Adrenal gland (tissue), 12 donors: ENCODE data around the gene GRIA1. TPM values are rescaled to one million over a fixed set of nuclear protein-coding genes. Genes with fewer than 3 reads are reported as not detected.
A peak's percentile ranks its signal among the peaks of the same experiment; 100 is the strongest.

Experiments used
- DNase-seq, 7 donors: peaks; one replicate each; pipeline ENCODE4 v3.0.0-alpha.2; 2019 to 2020
- H3K27ac ChIP-seq, 5 donors: fragments of 200-600 bp; sonication (generic) in 4 of 5; 1 replicate in 3 of 5; 2 replicates in 2 of 5; pipeline versions ENCODE4 v1.5.1 to v1.8.0; 2016 to 2020; ENCODE audit warnings: mild to moderate bottlenecking in 1 of 5
- H3K27me3 ChIP-seq: fragments of 200-600 bp; 2 replicates; pipeline ENCODE4 v1.8.0; 2021
- H3K36me3 ChIP-seq, 2 donors: fragments of 200-600 bp; replicated peaks in 1 of 2; 1 replicate in 1 of 2; 2 replicates in 1 of 2; pipeline versions ENCODE4 v1.5.1 to v1.8.0; 2018 to 2022
- H3K4me1 ChIP-seq, 2 donors: fragments of 200-600 bp; replicated peaks in 1 of 2; 1 replicate in 1 of 2; 2 replicates in 1 of 2; pipeline versions ENCODE4 v1.5.1 to v1.8.0; 2018 to 2021
- H3K4me3 ChIP-seq, 4 donors: fragments of 200-600 bp; sonication (generic) in 3 of 4; one replicate each; pipeline ENCODE4 v1.5.1; 2016 to 2018
- H3K9me3 ChIP-seq, 3 donors: fragments of 200-600 bp; sonication (generic) in 1 of 3; replicated peaks in 1 of 3; 1 replicate in 2 of 3; 2 replicates in 1 of 3; pipeline versions ENCODE4 v1.5.1 to v1.8.0; 2016 to 2021
- POLR2A ChIP-seq, 2 donors: fragments of 450-650 bp; IDR thresholded peaks; one replicate each; pipeline ENCODE4 v1.6.1; 2017; ENCODE audit warnings: antibody characterized with exemption in 2 of 2, mild to moderate bottlenecking in 2 of 2, moderate library complexity in 1 of 2
- WGBS, 4 donors: extraction: QIAGEN DNeasy Blood & Tissue Kit in 2 of 4; methylation state at CpG; one replicate each; pipeline versions ENCODE4 v1.1.5 to v1.1.7; 2013 to 2017; 5-methylcytosine and 5-hydroxymethylcytosine counted together
- intact Hi-C, 2 donors: fragments of 100-400 bp; cut with DNase I; formaldehyde crosslinking; loops; one replicate each; pipeline versions ENCODE4 v1.14.1 to v1.15.0; 2022 to 2023
- polyA plus RNA-seq, 3 donors: library from polyadenylated mRNA; stranded (reverse); fragments of 200-250 nt in 2 of 3; fragments of 350-450 nt in 1 of 3; fragmentation: Illumina TruSeq in 1 of 3; extraction: RNeasy Lipid Tissue Mini Kit (QIAGEN cat#74804) in 1 of 3; gene quantifications; one replicate each; pipeline ENCODE4 v1.2.3, GENCODE V29; 2013 to 2014
- total RNA-seq, 9 donors: library from RNA; depleted of rRNA in 4 of 9; stranded (reverse); fragments of >200 nt in 4 of 9; fragments of 120-200 nt in 1 of 9; fragmentation: NEBNext Ultra II Directional in 1 of 9; extraction: Animal tissue kit (Norgen Biotek cat#: 25700) in 1 of 9; gene quantifications; one replicate each; pipeline versions ENCODE4 v1.1.0 to v1.2.4, GENCODE V29; 2013 to 2023
- TF ChIP-seq, protein P1 (sequence below), 6 experiments: fragments of 450-650 bp in 4 of 6; fragments of 200-600 bp in 2 of 6; sonication (generic) in 1 of 6; IDR thresholded peaks; 1 replicate in 5 of 6; 2 replicates in 1 of 6; pipeline versions ENCODE4 v1.5.1 to v1.8.0; 2016 to 2021; ENCODE audit warnings: antibody characterized with exemption in 6 of 6, mild to moderate bottlenecking in 2 of 6, moderate library complexity in 1 of 6
- donor health status: healthy with polysubstance abuse.
- donor health status: Bipolar disorder and iron deficiency.
- donor health status: DM: yes; HTN: yes; CAD: no.
- donor health status: DM: no; HTN: no; CAD: no.
- donor health status: DM: no; HTN: no; CAD: no.
- donor health status: DM: yes; HTN: yes; CAD: no.

Gene GRIA1
- total and polyA plus RNA-seq, 12 donors = 0.12 to 2.3 (median 0.86) TPM

- no peaks in the 10 kb centered on the region for H3K27me3 ChIP-seq
- intact Hi-C loops = loop anchor here (5.0 to 10.0 kb wide), 3 partner anchors 220 to 473 kb away; no protein-coding TSS in a partner anchor
These were observed 1.4 kb downstream of the GRIA1 start for GRCh38 chr5:153491856-153492255.

GRCh38 chr5:153496835-153497234 lies 6.4 kb downstream of the GRIA1 start:
- H3K4me3 ChIP-seq = no peak overlapping the region
- 37 to 70% (median 56%) methylated on average over 1 of the region's 1 CpG for WGBS, 4 donors
- TF ChIP-seq, protein P1, sequence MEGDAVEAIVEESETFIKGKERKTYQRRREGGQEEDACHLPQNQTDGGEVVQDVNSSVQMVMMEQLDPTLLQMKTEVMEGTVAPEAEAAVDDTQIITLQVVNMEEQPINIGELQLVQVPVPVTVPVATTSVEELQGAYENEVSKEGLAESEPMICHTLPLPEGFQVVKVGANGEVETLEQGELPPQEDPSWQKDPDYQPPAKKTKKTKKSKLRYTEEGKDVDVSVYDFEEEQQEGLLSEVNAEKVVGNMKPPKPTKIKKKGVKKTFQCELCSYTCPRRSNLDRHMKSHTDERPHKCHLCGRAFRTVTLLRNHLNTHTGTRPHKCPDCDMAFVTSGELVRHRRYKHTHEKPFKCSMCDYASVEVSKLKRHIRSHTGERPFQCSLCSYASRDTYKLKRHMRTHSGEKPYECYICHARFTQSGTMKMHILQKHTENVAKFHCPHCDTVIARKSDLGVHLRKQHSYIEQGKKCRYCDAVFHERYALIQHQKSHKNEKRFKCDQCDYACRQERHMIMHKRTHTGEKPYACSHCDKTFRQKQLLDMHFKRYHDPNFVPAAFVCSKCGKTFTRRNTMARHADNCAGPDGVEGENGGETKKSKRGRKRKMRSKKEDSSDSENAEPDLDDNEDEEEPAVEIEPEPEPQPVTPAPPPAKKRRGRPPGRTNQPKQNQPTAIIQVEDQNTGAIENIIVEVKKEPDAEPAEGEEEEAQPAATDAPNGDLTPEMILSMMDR (IDR thresholded peaks at IDR 0.05) = peak; percentile 66 to 96 (median 80)
- TF ChIP-seq POLR2A (IDR thresholded peaks at IDR 0.05) = no peak
- intact Hi-C loops = loop anchor here (5.0 to 10.0 kb wide), 3 partner anchors 218 to 468 kb away; no protein-coding TSS in a partner anchor
- DNase-seq = peak in 3 of 7 donors; percentile 11 to 29 (median 16)
- H3K27me3 ChIP-seq = no peaks in the 10 kb centered on the region
- H3K27ac ChIP-seq = no peak overlapping the region
- H3K9me3 ChIP-seq = no peaks in the 10 kb centered on the region
- no peaks in the 10 kb centered on the region for H3K36me3 ChIP-seq
- no peaks in the 10 kb centered on the region for H3K4me1 ChIP-seq

More at GRCh38 chr5:153491856-153492255, 1.4 kb downstream of the GRIA1 start:
- Histone ChIP-seq H3K4me3 (no peak overlapping the region), H3K36me3 (no peaks in the 10 kb centered on the region), H3K27ac (no peak overlapping the region), H3K9me3 (no peaks in the 10 kb centered on the region), H3K4me1 (no peaks in the 10 kb centered on the region)
- DNase-seq = no peak
- TF ChIP-seq, protein P1 (IDR thresholded peaks at IDR 0.05) = no peak
- no peak for TF ChIP-seq POLR2A (IDR thresholded peaks at IDR 0.05)
- 46 to 63% (median 58%) methylated on average over 7 to 8 of the region's 8 CpGs for WGBS, 4 donors

DNA sequence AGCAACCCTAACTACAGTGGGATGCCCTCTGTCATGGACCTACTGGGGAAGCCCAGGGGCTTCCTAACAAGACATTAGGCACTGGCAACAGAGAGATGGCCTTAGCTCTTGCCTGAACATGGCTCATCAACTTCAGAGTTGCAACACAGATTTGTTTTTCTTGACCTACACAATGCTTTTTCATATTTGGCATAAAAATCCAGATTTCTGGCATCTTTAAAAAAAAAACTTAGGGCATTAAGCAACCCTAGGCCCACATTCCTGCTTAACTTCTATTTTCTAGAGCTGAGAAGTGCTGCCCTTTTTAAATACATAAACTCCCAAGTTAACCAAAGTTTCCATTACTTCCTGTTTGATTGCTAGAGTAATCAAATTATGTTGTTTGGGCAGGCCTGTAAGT lies 8.0 kb downstream of the GRIA1 start:
- H3K9me3 ChIP-seq = no peaks in the 10 kb centered on the region
- H3K4me3 ChIP-seq = no peak overlapping the region
- intact Hi-C loops = loop anchor here (5.0 to 10.0 kb wide), 3 partner anchors 216 to 466 kb away; no protein-coding TSS in a partner anchor
- no peaks in the 10 kb centered on the region for H3K27me3 ChIP-seq
- H3K27ac ChIP-seq = no peak overlapping the region
- TF ChIP-seq POLR2A (IDR thresholded peaks at IDR 0.05) = no peak
- TF ChIP-seq, protein P1 (IDR thresholded peaks at IDR 0.05) = no peak
- DNase-seq = no peak
- no peaks in the 10 kb centered on the region for H3K4me1 ChIP-seq
- H3K36me3 ChIP-seq = no peaks in the 10 kb centered on the region

GRCh38 chr5:153500178-153500577 lies 9.7 kb downstream of the GRIA1 start:
- DNase-seq = no peak
- intact Hi-C loops = no loop called here
- H3K4me1 ChIP-seq = no peaks in the 10 kb centered on the region
- H3K27me3 ChIP-seq = no peaks in the 10 kb centered on the region
- H3K36me3 ChIP-seq = no peaks in the 10 kb centered on the region
- no peak overlapping the region for H3K27ac ChIP-seq
- TF ChIP-seq, protein P1 (IDR thresholded peaks at IDR 0.05) = no peak
- no peak for TF ChIP-seq POLR2A (IDR thresholded peaks at IDR 0.05)
- 76 to 87% (median 80%) methylated on average over 2 of the region's 2 CpGs for WGBS, 4 donors
- no peak overlapping the region for H3K4me3 ChIP-seq
- no peaks in the 10 kb centered on the region for H3K9me3 ChIP-seq
